ENCODE measurements around the gene TNK2.
"Not testable (repeated sequence)": the region's sequence is repeated elsewhere in the genome, so short reads cannot be mapped to it uniquely, and the experiment has no call there.

Gene TNK2

GRCh38 chr3:195908694-195909581, 587 bp upstream of the TNK2 start:
- peak overlapping the region; percentile 62 for H3K4me3 ChIP-seq (ENCODE audit: low read depth, low read length)
- TF ChIP-seq CTCF (IDR thresholded peaks at IDR 0.05; ENCODE audit: low read depth, low read length) = no peak

GRCh38 chr3:195907684-195907933, 742 bp downstream of the TNK2 start:
- no peak for TF ChIP-seq CTCF (IDR thresholded peaks at IDR 0.05; ENCODE audit: low read depth, low read length)
- H3K4me3 ChIP-seq (ENCODE audit: low read depth, low read length) = peak overlapping the region; percentile 62

GRCh38 chr3:195906865-195907683, 1.3 kb downstream of the TNK2 start:
- peak overlapping the region; percentile 9; the same call in 1 of the 2 replicates for H3K4me3 ChIP-seq (ENCODE audit: low read depth, low read length)
- TF ChIP-seq CTCF (IDR thresholded peaks at IDR 0.05; ENCODE audit: low read depth, low read length) = no peak

DNA sequence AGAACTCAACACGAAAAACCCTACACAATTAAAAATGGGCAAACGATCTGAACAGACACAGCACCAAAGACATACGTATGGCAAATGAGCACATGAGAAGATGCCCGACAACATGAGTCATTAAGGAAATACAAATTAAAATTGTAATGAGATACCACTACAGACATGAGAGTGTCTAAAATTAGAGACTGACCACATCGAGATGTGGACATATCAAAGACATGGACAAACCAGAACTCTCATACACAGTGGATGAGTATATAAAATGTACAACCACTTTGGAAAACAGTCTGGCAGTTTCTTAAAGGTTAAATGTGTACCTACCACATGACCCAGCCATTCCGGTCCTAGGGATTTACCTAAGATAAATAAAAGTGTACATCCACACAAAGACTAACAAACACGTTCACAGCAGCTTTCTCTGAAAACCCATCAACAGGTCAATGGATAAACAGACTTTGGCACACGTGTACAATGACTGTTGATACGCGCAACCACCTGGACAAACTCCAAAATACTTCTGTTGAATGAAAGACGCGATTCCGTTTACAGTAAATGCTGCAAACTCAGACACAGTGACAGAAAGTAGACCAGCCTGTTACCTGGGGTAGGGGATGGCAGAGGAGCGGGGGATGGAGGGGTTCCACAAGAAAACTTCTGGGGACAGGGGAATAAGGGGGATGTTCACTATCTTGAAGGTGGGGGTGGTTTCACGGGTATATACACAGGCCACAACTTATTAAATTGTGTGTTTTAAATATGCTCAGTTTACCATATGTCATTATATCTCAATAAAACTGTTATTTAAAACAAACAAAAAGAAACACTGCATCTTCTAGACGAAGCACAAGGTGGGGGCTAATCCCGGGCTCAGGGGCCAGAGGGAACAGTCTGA, 2.1 kb downstream of the TNK2 start:
- TF ChIP-seq CTCF (IDR thresholded peaks at IDR 0.05; ENCODE audit: low read depth, low read length) = no peak

GRCh38 chr3:195904368-195904767, 4.0 kb downstream of the TNK2 start:
- no peak overlapping the region for H3K4me3 ChIP-seq (ENCODE audit: low read depth, low read length)
- no peak for TF ChIP-seq CTCF (IDR thresholded peaks at IDR 0.05; ENCODE audit: low read depth, low read length)

More for the DNA sequence above, 2.1 kb downstream of the TNK2 start:
- H3K4me3 ChIP-seq (ENCODE audit: low read depth, low read length) = no peak overlapping the region

- H3K4me3 ChIP-seq (ENCODE audit: low read depth, low read length) = no peak overlapping the region
- TF ChIP-seq CTCF (IDR thresholded peaks at IDR 0.05; ENCODE audit: low read depth, low read length) = no peak
These were observed 4.4 kb downstream of the TNK2 start for GRCh38 chr3:195903950-195904290.

GRCh38 chr3:195902634-195903033, 5.7 kb downstream of the TNK2 start:
- H3K4me3 ChIP-seq (ENCODE audit: low read depth, low read length) = not testable (repeated sequence)

GRCh38 chr3:195901836-195902585, 6.3 kb downstream of the TNK2 start:
- H3K4me3 ChIP-seq (ENCODE audit: low read depth, low read length) = not testable (repeated sequence)

Measured in WI38 (cell line).